Duodenal mucosa (tissue), 2 donors: ENCODE measurements around the gene DOCK2.

Source experiments
- H3K27ac ChIP-seq: one replicate; pipeline ENCODE4 v1.7.0; 2013; ENCODE audit warnings: low read depth, low read length
- H3K27me3 ChIP-seq, 2 donors: one replicate each; pipeline ENCODE4 v1.7.0; 2013; ENCODE audit warnings: low read length in 2 of 2, control low read depth in 1 of 2; ENCODE audit not compliant: insufficient read depth in 2 of 2, control insufficient read depth in 1 of 2
- H3K36me3 ChIP-seq, 2 donors: one replicate each; pipeline ENCODE4 v1.7.0; 2013; ENCODE audit warnings: low read length in 2 of 2, control low read depth in 1 of 2; ENCODE audit not compliant: insufficient read depth in 2 of 2, control insufficient read depth in 1 of 2
- H3K4me1 ChIP-seq, 2 donors: one replicate each; pipeline ENCODE4 v1.7.0; 2013; ENCODE audit warnings: low read length in 2 of 2, control low read depth in 1 of 2; ENCODE audit not compliant: insufficient read depth in 2 of 2, control insufficient read depth in 1 of 2
- H3K4me3 ChIP-seq, 2 donors: one replicate each; pipeline ENCODE4 v1.7.0; 2013; ENCODE audit warnings: low read length in 2 of 2, low read depth in 1 of 2
- H3K9ac ChIP-seq, 2 donors: one replicate each; pipeline ENCODE4 v1.7.0; 2013; ENCODE audit warnings: low read length in 2 of 2, low read depth in 1 of 2
- H3K9me3 ChIP-seq, 2 donors: one replicate each; pipeline ENCODE4 v1.7.0; 2013; ENCODE audit warnings: low read length in 2 of 2, control low read depth in 1 of 2; ENCODE audit not compliant: control insufficient read depth in 1 of 2

Gene DOCK2

GRCh38 chr5:169875091-169875728 lies 238.1 kb downstream of the DOCK2 start:
- Histone ChIP-seq H3K4me1 (no peaks in the 10 kb centered on the region), H3K36me3 (no peaks in the 10 kb centered on the region), H3K9me3 (no peaks in the 10 kb centered on the region), H3K9ac (no peak overlapping the region), H3K27ac (no peak overlapping the region), H3K27me3 (no peaks in the 10 kb centered on the region), H3K4me3 (no peak overlapping the region)

GRCh38 chr5:169875731-169876130 lies 238.7 kb downstream of the DOCK2 start:
- Histone ChIP-seq H3K27me3 (no peaks in the 10 kb centered on the region), H3K9me3 (no peaks in the 10 kb centered on the region), H3K4me1 (no peaks in the 10 kb centered on the region), H3K4me3 (no peak overlapping the region), H3K27ac (no peak overlapping the region), H3K9ac (no peak overlapping the region), H3K36me3 (no peaks in the 10 kb centered on the region)

GRCh38 chr5:169876386-169876785 lies 239.3 kb downstream of the DOCK2 start:
- Histone ChIP-seq H3K9me3 (no peaks in the 10 kb centered on the region), H3K27ac (no peak overlapping the region), H3K27me3 (no peaks in the 10 kb centered on the region), H3K4me1 (no peaks in the 10 kb centered on the region), H3K4me3 (no peak overlapping the region), H3K36me3 (no peaks in the 10 kb centered on the region), H3K9ac (no peak overlapping the region)

GRCh38 chr5:169880012-169880663 lies 243.1 kb downstream of the DOCK2 start:
- H3K27me3 ChIP-seq: no peaks in the 10 kb centered on the region
- H3K4me1 ChIP-seq: no peaks in the 10 kb centered on the region
- no peak overlapping the region for H3K27ac ChIP-seq
- H3K9ac ChIP-seq: no peak overlapping the region
- H3K9me3 ChIP-seq: no peaks in the 10 kb centered on the region
- H3K36me3 ChIP-seq: no peaks in the 10 kb centered on the region
- no peak overlapping the region for H3K4me3 ChIP-seq

GRCh38 chr5:169880785-169881184 lies 243.7 kb downstream of the DOCK2 start:
- H3K9me3 ChIP-seq: no peaks in the 10 kb centered on the region
- H3K36me3 ChIP-seq: no peaks in the 10 kb centered on the region
- H3K9ac ChIP-seq: no peak overlapping the region
- no peak overlapping the region for H3K4me3 ChIP-seq
- H3K27me3 ChIP-seq: no peaks in the 10 kb centered on the region
- H3K4me1 ChIP-seq: no peaks in the 10 kb centered on the region
- H3K27ac ChIP-seq: no peak overlapping the region

- Histone ChIP-seq H3K36me3 (no peaks in the 10 kb centered on the region), H3K4me1 (no peaks in the 10 kb centered on the region), H3K9me3 (no peaks in the 10 kb centered on the region), H3K4me3 (no peak overlapping the region), H3K27me3 (no peaks in the 10 kb centered on the region), H3K27ac (no peak overlapping the region), H3K9ac (no peak overlapping the region)
Measured at GRCh38 chr5:169881702-169882303, 244.7 kb downstream of the DOCK2 start.

- no peaks in the 10 kb centered on the region for H3K9me3 ChIP-seq
- no peaks in the 10 kb centered on the region for H3K4me1 ChIP-seq
- no peak overlapping the region for H3K4me3 ChIP-seq
- H3K27me3 ChIP-seq: no peaks in the 10 kb centered on the region
- no peak overlapping the region for H3K27ac ChIP-seq
- H3K36me3 ChIP-seq: no peaks in the 10 kb centered on the region
- no peak overlapping the region for H3K9ac ChIP-seq
Measured at GRCh38 chr5:169886033-169886432, 249.0 kb downstream of the DOCK2 start.

- Histone ChIP-seq H3K27ac (no peak overlapping the region), H3K9me3 (no peaks in the 10 kb centered on the region), H3K36me3 (no peaks in the 10 kb centered on the region), H3K9ac (no peak overlapping the region), H3K4me3 (no peak overlapping the region), H3K27me3 (no peaks in the 10 kb centered on the region), H3K4me1 (no peaks in the 10 kb centered on the region)
Measured at GRCh38 chr5:169886677-169887076, 249.6 kb downstream of the DOCK2 start.

- H3K9me3 ChIP-seq: no peaks in the 10 kb centered on the region
- H3K4me3 ChIP-seq: no peak overlapping the region
- H3K27ac ChIP-seq: no peak overlapping the region
- no peaks in the 10 kb centered on the region for H3K36me3 ChIP-seq
- no peaks in the 10 kb centered on the region for H3K4me1 ChIP-seq
- H3K9ac ChIP-seq: no peak overlapping the region
- H3K27me3 ChIP-seq: no peaks in the 10 kb centered on the region
Measured at GRCh38 chr5:169889572-169889971, 252.5 kb downstream of the DOCK2 start.

GRCh38 chr5:169893010-169893409 lies 255.9 kb downstream of the DOCK2 start:
- Histone ChIP-seq H3K4me3 (no peak overlapping the region), H3K36me3 (no peaks in the 10 kb centered on the region), H3K27ac (no peak overlapping the region), H3K4me1 (no peaks in the 10 kb centered on the region), H3K9ac (no peak overlapping the region), H3K27me3 (no peaks in the 10 kb centered on the region), H3K9me3 (no peaks in the 10 kb centered on the region)
